Adrenal gland (tissue), 5 donors: ENCODE measurements around the gene ZFHX2.

Source experiments
- CTCF ChIP-seq, 6 experiments: fragments of 450-650 bp in 4 of 6; fragments of 200-600 bp in 2 of 6; sonication (generic) in 1 of 6; IDR thresholded peaks; 1 replicate in 5 of 6; 2 replicates in 1 of 6; pipeline versions ENCODE4 v1.5.1 to v1.8.0; 2016 to 2021; ENCODE audit warnings: antibody characterized with exemption in 6 of 6, mild to moderate bottlenecking in 2 of 6, moderate library complexity in 1 of 6
- POLR2A ChIP-seq, 2 donors: fragments of 450-650 bp; IDR thresholded peaks; one replicate each; pipeline ENCODE4 v1.6.1; 2017; ENCODE audit warnings: antibody characterized with exemption in 2 of 2, mild to moderate bottlenecking in 2 of 2, moderate library complexity in 1 of 2
- donor health status: DM: no; HTN: no; CAD: no.

DNA sequence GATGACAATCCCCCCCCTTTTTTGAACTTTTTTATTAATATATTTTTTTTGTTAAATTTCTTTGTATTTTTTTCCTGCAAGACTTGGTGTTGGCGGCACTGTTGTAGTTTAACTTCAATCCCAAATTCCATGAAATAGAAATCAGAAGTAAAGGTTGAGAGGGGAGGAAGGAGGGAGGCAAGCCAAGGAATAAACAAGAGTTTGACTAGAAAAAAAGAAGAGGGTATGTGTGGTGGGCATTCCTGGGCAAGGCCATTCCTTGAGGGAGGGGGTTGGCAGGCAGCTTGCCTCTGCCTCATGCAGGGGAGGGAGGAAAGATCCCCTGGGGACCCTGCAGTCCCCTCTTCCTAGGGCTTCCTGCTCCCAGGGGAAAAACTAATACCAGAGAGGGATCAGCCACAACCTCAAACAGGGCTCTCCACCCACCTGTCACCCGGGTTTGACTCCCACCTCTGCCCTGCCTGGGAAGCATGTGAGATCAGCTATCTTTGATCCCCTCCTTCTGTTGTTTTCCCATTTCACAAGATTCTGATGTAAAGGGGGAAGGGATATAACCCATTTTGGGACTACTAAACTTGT is 16.5 kb upstream of the ZFHX2 start:
- TF ChIP-seq CTCF (IDR thresholded peaks at IDR 0.05) (no peak), POLR2A (IDR thresholded peaks at IDR 0.05) (no peak)
